ENCODE data around the gene RAPGEF2.
"Not testable (repeated sequence)": the region's sequence is repeated elsewhere in the genome, so short reads cannot be mapped to it uniquely, and the experiment has no call there.

The RAPGEF2 gene

DNA sequence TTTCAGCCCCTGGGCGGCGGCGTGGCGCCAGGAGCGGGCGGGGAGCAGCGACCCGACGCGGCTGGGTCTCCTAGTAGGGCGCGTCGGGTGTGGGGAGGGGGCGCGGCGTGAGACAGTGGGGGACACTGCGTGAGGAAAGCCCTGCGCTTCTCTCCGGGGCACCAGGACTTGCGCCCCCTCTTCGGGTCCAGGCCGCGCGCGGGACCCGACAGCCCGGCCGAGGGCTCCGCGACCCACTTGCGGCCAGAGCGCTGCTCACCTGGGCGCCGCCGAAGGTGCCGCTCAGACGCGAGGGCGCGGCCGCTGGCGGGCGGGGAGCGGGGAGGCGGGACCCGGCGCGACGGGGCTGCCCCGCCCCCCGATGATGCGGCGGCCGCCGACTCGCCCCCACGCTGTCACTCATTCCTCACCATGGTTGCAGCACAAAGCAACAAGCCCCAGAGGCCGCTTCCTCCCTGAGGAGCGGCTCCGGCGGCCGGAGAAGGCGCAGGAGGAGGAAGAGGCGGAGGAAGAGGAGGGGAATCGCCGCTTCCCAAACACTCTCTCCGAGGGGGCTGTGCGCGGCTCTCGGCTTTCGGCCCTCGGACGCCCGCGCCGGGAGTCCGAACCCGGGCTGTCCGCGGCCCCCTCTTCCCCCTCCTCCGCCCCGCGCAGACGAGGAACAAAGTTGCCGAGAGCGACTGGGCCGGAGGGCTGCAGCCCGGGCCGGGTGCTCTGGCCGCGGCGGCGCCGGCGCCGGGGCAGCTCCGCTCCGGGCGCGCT is at the start of gene RAPGEF2:
RAPGEF2 (plus strand) TSS at position 458 of the 762 bp plus-strand sequence. CDS start 1,084 bp downstream, outside the sequence.
- peak; percentile 79 for DNase-seq

DNA sequence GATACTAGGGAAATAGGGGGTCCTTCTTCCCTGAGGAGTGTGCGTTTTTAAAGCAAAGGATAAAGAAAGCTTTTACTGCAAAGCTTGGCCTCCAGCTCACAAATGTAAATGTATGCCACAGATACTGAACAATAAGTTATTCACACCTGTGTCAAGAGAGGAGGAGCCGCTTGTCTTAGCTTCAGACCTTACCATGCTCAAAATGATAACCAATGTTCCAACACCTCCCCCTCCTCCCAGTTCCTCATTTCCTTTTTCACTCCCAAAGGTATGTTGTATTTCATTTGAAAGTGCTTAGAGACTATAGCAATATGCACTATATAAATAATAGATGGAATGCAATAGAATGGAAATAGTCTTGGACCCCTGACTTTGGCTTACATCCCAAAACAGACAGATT is 47.0 kb upstream of the RAPGEF2 start:
- no peak for DNase-seq

GRCh38 chr4:159060161-159060560 is 42.7 kb upstream of the RAPGEF2 start:
- no peak for DNase-seq

DNA sequence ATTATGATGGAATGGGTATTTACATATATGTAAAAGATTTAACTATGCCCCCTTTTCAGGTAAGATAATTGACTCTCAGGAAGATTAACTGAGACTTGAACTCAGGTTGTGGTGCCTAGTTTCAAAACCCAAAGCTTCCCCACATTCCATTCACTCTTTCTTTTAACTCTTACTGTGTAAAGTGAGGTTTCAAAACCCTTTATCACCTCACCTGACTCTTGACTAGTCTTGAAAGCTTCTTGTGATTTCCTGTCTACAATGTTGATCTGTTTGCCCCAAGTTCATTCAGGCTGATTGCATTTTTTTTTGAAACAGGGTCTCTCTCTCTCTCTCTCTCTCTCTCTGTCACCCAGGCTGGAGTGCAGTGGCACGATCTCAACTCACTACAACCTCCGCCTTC is 40.5 kb upstream of the RAPGEF2 start:
- no peak for DNase-seq

DNA sequence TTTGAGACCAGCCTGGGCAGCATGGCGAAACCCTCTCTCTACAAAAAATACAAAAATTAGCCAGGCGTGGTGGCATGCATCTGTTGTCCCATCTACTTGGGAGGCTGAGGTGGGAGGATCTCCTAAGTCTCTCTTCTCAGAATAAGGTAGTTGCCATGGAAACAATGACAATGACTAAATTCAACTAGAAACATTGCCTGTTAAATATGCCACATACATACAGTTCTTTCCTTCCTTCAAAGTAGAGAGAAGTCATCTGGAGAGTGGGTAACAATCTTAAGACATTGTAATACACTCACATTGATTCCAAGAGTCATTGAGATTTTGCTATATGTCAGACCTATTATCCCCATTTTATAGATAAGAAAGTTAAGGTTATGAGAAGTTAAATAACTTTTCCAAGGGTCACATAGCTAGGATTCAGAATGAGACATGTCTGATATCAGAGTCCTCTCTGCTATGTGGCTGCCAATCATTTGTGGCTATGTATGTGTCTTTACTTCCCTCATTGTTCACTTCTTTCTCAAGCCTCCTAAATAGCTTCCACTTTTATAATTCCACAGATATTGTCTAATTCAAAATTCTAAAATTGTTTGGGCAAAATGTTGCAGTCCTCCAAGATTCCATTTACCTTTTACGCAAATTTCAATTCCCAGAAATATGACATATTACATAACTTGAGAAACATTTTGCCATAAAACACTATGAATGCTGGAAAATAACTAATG is 37.2 kb upstream of the RAPGEF2 start:
- DNase-seq = no peak

GRCh38 chr4:159068139-159068538 is 34.7 kb upstream of the RAPGEF2 start:
- not testable (repeated sequence) for DNase-seq

DNA sequence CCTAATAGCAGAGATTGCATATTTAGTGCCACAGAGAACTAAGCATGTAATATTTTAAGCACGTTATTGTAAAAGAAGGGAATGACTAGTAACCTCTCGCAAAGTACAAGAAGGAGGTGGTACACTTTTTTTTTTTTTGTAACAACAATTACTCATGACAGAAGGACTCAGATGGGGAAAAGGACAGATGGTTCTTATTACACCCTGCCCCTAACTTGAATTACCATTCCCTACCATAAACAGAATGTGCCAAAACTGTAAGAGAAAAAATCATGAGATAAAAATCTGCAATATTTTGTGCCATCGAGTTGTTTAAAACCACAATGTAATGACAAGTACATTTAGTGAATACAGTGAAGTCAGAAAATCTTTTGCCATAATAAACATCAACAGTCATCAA is 33.0 kb upstream of the RAPGEF2 start:
- no peak for DNase-seq

GRCh38 chr4:159070742-159071141 is 32.1 kb upstream of the RAPGEF2 start:
- DNase-seq = no peak

GRCh38 chr4:159071178-159071968 is 31.5 kb upstream of the RAPGEF2 start:
- no peak for DNase-seq

DNA sequence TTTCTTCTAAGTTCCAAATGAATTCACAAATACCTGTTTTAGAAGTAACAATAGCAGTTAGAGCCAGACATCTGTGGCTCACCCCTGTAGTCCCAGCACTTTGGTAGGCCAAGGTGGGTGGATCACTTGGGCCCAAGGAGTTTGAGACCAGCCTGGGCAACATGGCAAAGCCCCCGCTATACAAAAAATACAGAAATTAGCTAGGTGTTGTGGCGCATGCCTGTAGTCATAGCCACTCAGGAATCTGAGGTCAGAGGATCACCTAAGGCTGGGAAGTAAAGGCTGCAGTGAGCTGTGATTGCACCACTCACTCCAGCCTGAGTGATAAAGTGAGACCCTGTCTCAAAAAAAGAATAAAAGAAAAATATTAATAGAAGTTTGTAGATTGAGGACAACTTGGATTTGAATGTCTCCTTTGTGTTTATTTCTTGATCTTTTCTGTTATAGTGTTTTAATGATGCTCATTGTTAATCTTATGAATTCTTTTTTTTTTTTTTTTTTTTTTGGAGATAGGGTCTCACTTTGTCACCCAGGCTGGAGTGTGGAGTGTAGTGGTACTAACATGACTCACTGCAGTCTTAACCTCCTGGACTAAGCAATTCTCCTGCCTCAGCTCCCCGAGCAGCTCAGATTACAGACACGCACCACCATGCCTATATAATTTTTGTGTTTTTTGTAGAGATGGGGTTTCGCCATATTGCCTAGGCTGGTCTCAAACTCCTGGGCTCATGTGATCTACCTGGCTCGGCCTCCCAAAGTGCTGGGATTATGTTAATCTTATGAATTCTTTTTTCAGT is 30.7 kb upstream of the RAPGEF2 start:
- no peak for DNase-seq

DNA sequence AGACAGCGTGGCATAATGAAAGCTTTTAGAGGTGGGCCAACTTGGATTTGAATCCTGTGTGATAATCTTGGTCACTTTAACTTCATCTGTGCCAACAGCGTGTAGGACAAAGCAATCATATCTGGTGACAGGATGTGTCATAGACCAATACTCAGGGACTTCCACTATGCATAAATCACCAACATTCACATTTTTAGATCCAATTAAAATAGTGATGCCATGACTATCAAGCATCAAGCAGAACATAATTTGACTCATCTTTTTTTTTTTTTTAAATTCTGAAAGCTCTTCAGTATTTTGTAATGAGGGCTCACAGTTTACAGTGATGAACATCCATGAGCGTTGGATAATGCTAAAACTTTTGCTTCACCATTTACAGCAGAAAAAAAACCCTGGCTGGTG is 27.3 kb upstream of the RAPGEF2 start:
- DNase-seq = no peak

DNA sequence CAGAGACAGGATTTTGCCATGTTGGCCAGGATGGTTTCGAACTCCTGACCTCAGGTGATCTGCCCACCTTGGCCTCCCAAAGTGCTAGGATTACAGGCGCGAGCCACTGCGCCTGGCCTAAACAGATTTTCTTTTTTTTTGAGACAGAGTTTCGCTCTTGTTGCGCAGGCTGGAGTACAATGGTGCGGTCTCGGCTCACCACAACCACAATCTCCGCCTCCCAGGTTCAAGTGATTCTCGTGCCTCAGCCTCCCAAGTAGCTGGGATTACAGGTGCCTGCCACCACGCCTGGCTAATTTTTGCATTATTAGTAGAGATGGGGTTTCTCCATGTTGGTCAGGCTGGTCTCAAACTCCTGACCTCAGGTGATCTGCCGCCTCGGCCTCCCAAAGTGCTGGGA is 25.9 kb upstream of the RAPGEF2 start:
- not testable (repeated sequence) for DNase-seq

GRCh38 chr4:159077702-159078495 is 25.0 kb upstream of the RAPGEF2 start:
- DNase-seq = peak; percentile 71

- DNase-seq = no peak
Measured at GRCh38 chr4:159079074-159079473, 23.8 kb upstream of the RAPGEF2 start.

- DNase-seq = no peak
Measured at GRCh38 chr4:159086606-159087005, 16.3 kb upstream of the RAPGEF2 start.

DNA sequence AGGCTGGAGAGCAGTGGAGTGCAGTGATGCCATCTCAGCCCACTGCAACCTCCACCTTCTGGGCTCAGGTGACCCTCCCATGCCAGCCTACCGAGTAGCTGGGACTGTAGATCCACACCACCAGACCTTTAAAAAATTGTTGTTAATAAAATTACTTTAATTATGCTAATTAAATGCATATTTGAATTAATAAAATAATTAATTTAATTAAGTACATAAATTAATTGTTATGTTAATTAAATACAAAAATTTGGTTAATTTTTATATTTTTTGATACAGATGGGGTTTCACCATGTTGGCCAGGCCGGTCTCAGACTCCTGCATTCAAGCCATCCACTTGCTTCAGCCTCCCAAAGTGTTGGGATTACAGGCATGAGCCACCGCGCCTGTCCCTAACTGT is 12.6 kb upstream of the RAPGEF2 start:
- DNase-seq = no peak

- DNase-seq = not testable (repeated sequence)
Measured at GRCh38 chr4:159094156-159094555, 8.7 kb upstream of the RAPGEF2 start.

- no peak for DNase-seq
Measured at GRCh38 chr4:159096434-159096833, 6.4 kb upstream of the RAPGEF2 start.

- no peak for DNase-seq
Measured at GRCh38 chr4:159097144-159097543, 5.7 kb upstream of the RAPGEF2 start.

GRCh38 chr4:159097785-159098184 is 5.1 kb upstream of the RAPGEF2 start:
- DNase-seq = no peak

- no peak for DNase-seq
Measured at GRCh38 chr4:159098482-159099127, 4.3 kb upstream of the RAPGEF2 start.

Measured in NCI-H510A treated with DMSO at 0.1 percent for 48 hours (cell line).